Endothelial cell of umbilical vein (primary cell): ENCODE data around the gene UPB1. TPM values are rescaled to one million over a fixed set of nuclear protein-coding genes. Genes with fewer than 3 reads are reported as not detected.

Source experiments
- BruUV-seq: library from RNA; stranded (reverse); fragments of 400-500 nt; replicated peaks from 2 replicates; lab custom pipeline; 2021; lab: Mats Ljungman, UMichigan
- CTCF ChIA-PET: fragments of 300-600, 350-600 bp; sonication (Branson Sonifier 250); formaldehyde crosslinking; loops from one replicate; lab custom pipeline; 2021; ENCODE audit warnings: antibody characterized with exemption, inconsistent platforms; lab: Charles Lee
- POLR2A ChIA-PET: fragments of 300-600, 350-600 bp; sonication (Branson Sonifier 250); formaldehyde crosslinking; loops from one replicate; lab custom pipeline; 2021; ENCODE audit warnings: antibody characterized with exemption, inconsistent platforms; lab: Charles Lee
- DNase-seq: peaks from one replicate; pipeline ENCODE4 v3.0.0-alpha.2; 2011; ENCODE audit warnings: low read depth, low spot score
- FAIRE-seq: peaks from 2 replicates; lab custom pipeline; 2011; peaks lifted over from hg19 to GRCh38; lab: Jason Lieb, UNC
- H2AFZ ChIP-seq: 2 replicates; pipeline ENCODE4 v1.6.0; 2012; ENCODE audit warnings: low read depth, low read length, control low read depth, inconsistent platforms
- H3K27ac ChIP-seq: 2 replicates; pipeline ENCODE4 v1.5.1; 2011; ENCODE audit warnings: low read depth, mild to moderate bottlenecking, control low read depth, low read length, moderate library complexity; ENCODE audit not compliant: insufficient read depth
- H3K27me3 ChIP-seq, 2 experiments: 2 replicates each; pipeline versions ENCODE4 v1.6.0 to v1.6.1; 2011; ENCODE audit warnings: low read length in 2 of 2, mixed read lengths in 1 of 2; ENCODE audit not compliant: control insufficient read depth in 2 of 2, insufficient read depth in 2 of 2
- H3K36me3 ChIP-seq, 2 experiments: 2 replicates in 1 of 2; 3 replicates in 1 of 2; pipeline ENCODE4 v1.5.1; 2011; ENCODE audit warnings: low read length in 2 of 2, mild to moderate bottlenecking in 1 of 2, moderate library complexity in 1 of 2; ENCODE audit not compliant: control insufficient read depth in 2 of 2, insufficient read depth in 2 of 2; ENCODE audit errors: extremely low read depth in 1 of 2
- H3K4me1 ChIP-seq: 3 replicates; pipeline ENCODE4 v1.5.1; 2011; ENCODE audit warnings: mild to moderate bottlenecking, low read length; ENCODE audit not compliant: control insufficient read depth, insufficient read depth; ENCODE audit errors: extremely low read depth
- H3K4me2 ChIP-seq: 2 replicates; pipeline ENCODE4 v1.6.1; 2011; ENCODE audit warnings: low read length, control low read depth, mixed read lengths; ENCODE audit not compliant: insufficient read depth
- H3K4me3 ChIP-seq, 3 experiments: fragments of 200-600 bp in 1 of 3; sonication (generic), shearing (Covaris generic) in 1 of 3; replicated peaks in 1 of 3; 2 replicates each; pipeline ENCODE4 v1.5.1; 2011 to 2016; ENCODE audit warnings: control low read depth in 3 of 3, low read length in 3 of 3, mild to moderate bottlenecking in 2 of 3, inconsistent platforms in 1 of 3, low read depth in 1 of 3, moderate library complexity in 1 of 3; ENCODE audit not compliant: insufficient read depth in 1 of 3
- H3K79me2 ChIP-seq: 2 replicates; pipeline ENCODE4 v1.6.0; 2012; ENCODE audit warnings: low read length, inconsistent platforms; ENCODE audit not compliant: control insufficient read depth, insufficient read depth
- H3K9ac ChIP-seq: replicated peaks from 2 replicates; pipeline ENCODE3; 2011; ENCODE audit warnings: low read length, control low read depth; ENCODE audit not compliant: insufficient read depth; ENCODE audit errors: extremely low read depth
- H3K9me1 ChIP-seq: replicated peaks from 3 replicates; pipeline ENCODE4 v1.6.0; 2011; ENCODE audit warnings: mild to moderate bottlenecking, low read length; ENCODE audit not compliant: control insufficient read depth, insufficient read depth; ENCODE audit errors: extremely low read depth
- H3K9me3 ChIP-seq: replicated peaks from 2 replicates; pipeline ENCODE4 v1.5.1; 2012; ENCODE audit warnings: low read length, inconsistent platforms; ENCODE audit not compliant: control insufficient read depth, insufficient read depth
- H4K20me1 ChIP-seq: replicated peaks from 2 replicates; pipeline ENCODE3; 2011; ENCODE audit warnings: mild to moderate bottlenecking, low read length; ENCODE audit not compliant: control insufficient read depth, insufficient read depth; ENCODE audit errors: extremely low read depth
- CTCF ChIP-seq, 2 donors: IDR thresholded peaks; 1 replicate in 1 of 2; 2 replicates in 1 of 2; pipeline ENCODE4 v1.5.1; 2011; ENCODE audit warnings: low read length in 2 of 2, mild to moderate bottlenecking in 2 of 2, moderate library complexity in 2 of 2, control low read depth in 1 of 2, inconsistent platforms in 1 of 2, low read depth in 1 of 2; ENCODE audit not compliant: insufficient read depth in 1 of 2; ENCODE audit errors: extremely low read depth in 1 of 2
- EZH2 ChIP-seq: IDR thresholded peaks from 2 replicates; pipeline ENCODE4 v1.6.1; 2012; ENCODE audit warnings: borderline replicate concordance, low read depth, mild to moderate bottlenecking, moderate library complexity, low read length, inconsistent platforms; ENCODE audit not compliant: severe bottlenecking
- FOS ChIP-seq: IDR thresholded peaks from 2 replicates; pipeline ENCODE4 v1.6.1; 2011; ENCODE audit warnings: mild to moderate bottlenecking, low read length, moderate library complexity, borderline replicate concordance; ENCODE audit not compliant: insufficient read depth
- GATA2 ChIP-seq: IDR thresholded peaks from 2 replicates; pipeline ENCODE4 v1.7.0; 2011; ENCODE audit warnings: low read depth, mild to moderate bottlenecking, moderate library complexity, mixed read lengths, low read length; ENCODE audit not compliant: insufficient read length, insufficient read depth
- JUN ChIP-seq: IDR thresholded peaks from 2 replicates; pipeline ENCODE4 v1.6.1; 2011; ENCODE audit warnings: borderline replicate concordance, low read depth; ENCODE audit not compliant: insufficient read length, insufficient read depth
- MYC ChIP-seq: IDR thresholded peaks from one replicate; pipeline ENCODE4 v1.6.1; 2011; ENCODE audit warnings: mild to moderate bottlenecking, low read depth, low read length
- POLR2A ChIP-seq: IDR thresholded peaks from 2 replicates; pipeline ENCODE4 v1.6.1; 2012; ENCODE audit warnings: low read depth, mild to moderate bottlenecking, control low read depth, low read length
- POLR2AphosphoS5 ChIP-seq: IDR thresholded peaks from 2 replicates; pipeline ENCODE4 v1.6.1; 2012; ENCODE audit warnings: low read depth, mild to moderate bottlenecking, control low read depth, low read length, moderate library complexity; ENCODE audit not compliant: insufficient read depth
- dilution Hi-C: fragments of 300-500 bp; cut with MboI; formaldehyde crosslinking; loops from one replicate; pipeline ENCODE4 v1.15.0; 2019; ENCODE audit warnings: low sequenced_read_pairs; ENCODE audit not compliant: extremely low pct_ligation_motif_present
- intact Hi-C: fragments of 100-400 bp; cut with micrococcal nuclease; formaldehyde crosslinking; loops from one replicate; pipeline ENCODE4 v1.10.0; 2022
- polyA plus RNA-seq, 4 experiments: library from polyadenylated mRNA; depleted of rRNA in 3 of 4; stranded (reverse) in 3 of 4; unstranded in 1 of 4; fragments of >200 nt; gene quantifications; 2 replicates each; pipeline versions ENCODE4 v1.2.1 to v1.2.3, GENCODE V29; 2011 to 2012; ENCODE audit warnings: missing spikeins in 1 of 4
- total RNA-seq: library from RNA; stranded (reverse); gene quantifications from 2 replicates; pipeline ENCODE4 v1.2.3, GENCODE V29; 2021

The UPB1 gene
- total and polyA plus RNA-seq, 2 donors (not counting 3 experiments of a cell fraction or from before 2014, with no cell fraction given), result 0.30 to 0.80 TPM

DNA sequence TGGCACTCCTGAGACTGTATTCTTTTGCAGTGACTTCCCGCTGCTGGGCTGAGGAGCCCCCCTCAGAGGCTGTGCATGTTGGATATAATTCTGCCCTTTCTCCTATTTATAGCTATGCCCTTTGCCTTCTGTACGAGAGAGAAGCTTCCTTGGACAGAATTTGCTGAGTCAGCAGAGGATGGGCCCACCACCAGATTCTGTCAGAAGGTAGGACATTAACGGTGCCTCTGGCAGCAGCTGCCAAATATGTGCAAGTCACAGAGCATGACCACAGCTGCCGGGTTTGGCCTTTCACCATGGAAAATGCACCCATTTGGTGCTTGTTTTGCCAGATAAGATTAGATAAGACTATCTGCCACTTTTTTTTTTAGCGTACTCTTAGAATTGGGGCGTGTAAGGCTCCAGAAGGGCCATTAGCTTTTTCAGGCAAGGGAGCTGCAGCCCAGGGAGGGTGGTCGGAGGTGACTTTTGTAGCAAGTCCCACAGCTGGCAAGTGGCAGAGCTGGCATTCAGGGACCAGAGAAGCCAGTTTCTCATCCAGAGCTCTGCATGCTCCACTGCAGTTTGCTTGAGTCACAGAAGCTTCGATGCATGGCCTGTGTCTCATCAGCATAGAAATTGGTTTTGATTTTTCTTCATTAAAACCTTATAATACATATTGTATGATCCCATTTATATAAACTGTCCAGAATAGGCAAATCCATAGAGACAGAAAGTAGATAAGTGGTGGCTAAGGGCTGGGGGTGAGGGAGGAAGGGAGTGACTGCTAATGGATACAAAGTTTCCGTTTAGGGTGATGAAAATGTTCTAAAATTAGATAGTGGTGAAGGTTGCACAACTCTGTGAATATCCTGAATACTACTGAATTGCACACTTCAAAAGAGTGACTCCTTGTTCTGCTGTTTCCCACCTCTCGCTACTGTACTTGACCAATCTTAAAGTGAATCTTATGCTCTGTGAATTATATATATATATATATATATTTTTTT lies 15.8 kb downstream of the UPB1 start:
- Histone ChIP-seq H3K9me1 (no peaks in the 10 kb centered on the region), H4K20me1 (no peaks in the 10 kb centered on the region), H3K27me3 (peaks cover 5 to 6% of the 10 kb centered on the region in 2 experiments), H3K36me3 (no peaks in the 10 kb centered on the region), H3K27ac (no peak overlapping the region), H3K4me3 (no peak overlapping the region), H3K4me1 (peaks cover 16% of the 10 kb centered on the region), H2AFZ (no peak overlapping the region), H3K9ac (no peak overlapping the region), H3K9me3 (no peaks in the 10 kb centered on the region), H3K79me2 (no peaks in the 10 kb centered on the region), H3K4me2 (no peak overlapping the region)
- FAIRE-seq, result no peak
- dilution Hi-C loops, result loop anchor here (5.0 kb wide), 1 partner anchor 49 kb away; no protein-coding TSS in a partner anchor
- ChIA-PET CTCF (interaction anchor here (1.2 to 1.6 kb wide), 2 partner anchors 8 to 11 kb away, joined by 5 to 7 read pairs; no protein-coding TSS in a partner anchor), POLR2A (no interaction called here)
- intact Hi-C loops, result no loop called here
- BruUV-seq, result no TSS peak
- DNase-seq, result no peak
- no peak for TF ChIP-seq POLR2A
- TF ChIP-seq EZH2, result no peak
- no peak for TF ChIP-seq POLR2AphosphoS5

DNA sequence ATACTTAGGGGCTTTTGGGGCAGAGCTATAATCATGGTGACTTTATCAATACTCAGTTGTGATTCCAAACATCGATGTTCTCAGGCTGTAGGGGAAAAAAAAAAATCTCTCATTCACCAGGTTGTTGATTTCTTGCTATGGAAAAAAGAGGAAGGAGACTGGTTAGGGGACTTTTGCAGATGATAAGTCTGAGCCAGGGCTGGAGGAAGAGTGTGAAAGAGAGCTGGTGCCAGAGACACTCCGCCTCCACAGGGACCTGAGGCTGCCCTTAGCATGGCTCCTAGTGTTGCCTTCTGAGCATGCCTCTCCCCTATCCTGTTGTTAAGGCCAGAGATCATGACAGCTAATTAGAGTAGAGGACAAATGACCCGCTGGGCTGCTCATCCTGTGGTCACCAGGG lies 16.9 kb downstream of the UPB1 start:
- Histone ChIP-seq H3K27ac (no peak overlapping the region), H3K9me1 (no peaks in the 10 kb centered on the region), H3K4me1 (peaks cover 9% of the 10 kb centered on the region), H2AFZ (no peak overlapping the region), H3K79me2 (no peaks in the 10 kb centered on the region), H3K4me3 (no peak overlapping the region), H3K9ac (no peak overlapping the region), H4K20me1 (no peaks in the 10 kb centered on the region), H3K36me3 (no peaks in the 10 kb centered on the region), H3K9me3 (no peaks in the 10 kb centered on the region), H3K4me2 (no peak overlapping the region), H3K27me3 (peaks cover 5 to 6% of the 10 kb centered on the region in 2 experiments)
- no TSS peak for BruUV-seq
- no peak for FAIRE-seq
- dilution Hi-C loops (loop anchor here (5.0 kb wide), 1 partner anchor 50 kb away; no protein-coding TSS in a partner anchor), intact Hi-C loops (no loop called here)
- no peak for DNase-seq
- ChIA-PET CTCF (interaction anchor here (1.6 kb wide), 1 partner anchor 10 kb away, joined by 7 read pairs; no protein-coding TSS in a partner anchor), POLR2A (no interaction called here)
- TF ChIP-seq POLR2A (no peak), GATA2 (no peak), FOS (no peak), EZH2 (no peak), CTCF (IDR thresholded peaks at IDR 0.05; ENCODE audit: extremely low read depth in 1 of 2, insufficient read depth in 1 of 2, low read depth in 1 of 2, low read length in 2 of 2) (no peak), MYC (no peak), JUN (no peak)
